Activated CD8-positive, alpha-beta T cell treated with anti-CD3 and anti-CD28 coated beads, Interleukin-2, amount 10 ng/mL, durations not matched to agents 7 days and 5 days (primary cell): ENCODE measurements around the gene SLC25A42. TPM values are rescaled to one million over a fixed set of nuclear protein-coding genes. Genes with fewer than 3 reads are reported as not detected.
"Not testable (repeated sequence)": the region's sequence is repeated elsewhere in the genome, so short reads cannot be mapped to it uniquely, and the experiment has no call there.

Source experiments
- ATAC-seq: fragments of 150-1000 bp; cut with Tn5 transposase; one replicate; pipeline ENCODE4 v1.10.0; 2021; ENCODE audit warnings: moderate library complexity
- CTCF ChIA-PET: fragments of 350-600 bp; sonication (Branson Sonifier 250); formaldehyde crosslinking; loops from one replicate; lab custom pipeline; 2021; ENCODE audit warnings: antibody characterized with exemption; lab: Charles Lee
- POLR2A ChIA-PET: fragments of 350-600 bp; sonication (Branson Sonifier 250); formaldehyde crosslinking; loops from one replicate; lab custom pipeline; 2021; ENCODE audit warnings: antibody characterized with exemption; lab: Charles Lee
- DNase-seq: peaks from one replicate; pipeline ENCODE4 v3.0.0-alpha.2; 2020
- H3K27ac Mint-ChIP-seq: one replicate; pipeline ENCODE4 v1.8.0; 2021; ENCODE audit warnings: mild to moderate bottlenecking, mixed read lengths
- H3K27me3 Mint-ChIP-seq: one replicate; pipeline ENCODE4 v1.8.0; 2021; ENCODE audit warnings: low read depth, mixed read lengths
- H3K36me3 Mint-ChIP-seq: one replicate; pipeline ENCODE4 v1.8.0; 2021; ENCODE audit warnings: low read depth, mixed read lengths
- H3K4me1 Mint-ChIP-seq: one replicate; pipeline ENCODE4 v1.8.0; 2021; ENCODE audit warnings: low read depth, mixed read lengths
- H3K4me3 Mint-ChIP-seq: one replicate; pipeline ENCODE4 v1.8.0; 2021; ENCODE audit warnings: mild to moderate bottlenecking, mixed read lengths
- H3K9me3 Mint-ChIP-seq: one replicate; pipeline ENCODE4 v1.8.0; 2022; ENCODE audit warnings: mixed read lengths; ENCODE audit not compliant: insufficient read depth
- total RNA-seq, 2 experiments: library from RNA; stranded (reverse); gene quantifications; one replicate each; pipeline ENCODE4 v1.2.3, GENCODE V29; 2021

Gene SLC25A42
- total RNA-seq, 2 experiments from 2014 or later = 20.1 to 20.2 TPM

- DNase-seq (no peak), ATAC-seq (no peak)
- CTCF ChIA-PET = interaction anchor here (1.0 to 6.1 kb wide), 6 partner anchors 9 to 97 kb away, joined by 3 to 57 read pairs (median 4); no protein-coding TSS in a partner anchor
- no peak overlapping the region for H3K4me3 Mint-ChIP-seq
- no peaks in the 10 kb centered on the region for H3K27me3 Mint-ChIP-seq
- no peaks in the 10 kb centered on the region for H3K4me1 Mint-ChIP-seq
- H3K27ac Mint-ChIP-seq = no peak overlapping the region
- POLR2A ChIA-PET = no interaction called here
- no peaks in the 10 kb centered on the region for H3K9me3 Mint-ChIP-seq
- no peaks in the 10 kb centered on the region for H3K36me3 Mint-ChIP-seq
Observed at GRCh38 chr19:19147344-19147743, 83.5 kb downstream of the SLC25A42 start.

GRCh38 chr19:19148504-19148903 is 84.7 kb downstream of the SLC25A42 start:
- CTCF ChIA-PET = interaction anchor here (1.1 to 6.1 kb wide), 3 partner anchors 27 to 342 kb away, joined by 3 to 57 read pairs (median 6); no protein-coding TSS in a partner anchor
- H3K9me3 Mint-ChIP-seq, H3K36me3 Mint-ChIP-seq, H3K4me1 Mint-ChIP-seq, ATAC-seq, POLR2A ChIA-PET, H3K4me3 Mint-ChIP-seq, H3K27me3 Mint-ChIP-seq, DNase-seq, H3K27ac Mint-ChIP-seq: not testable (repeated sequence)

- DNase-seq = no peak
- ChIA-PET POLR2A (no interaction called here), CTCF (interaction anchor here (6.1 kb wide), 1 partner anchor 26 kb away, joined by 57 read pairs; no protein-coding TSS in a partner anchor)
- Mint-ChIP-seq H3K27ac (no peak overlapping the region), H3K27me3 (no peaks in the 10 kb centered on the region), H3K36me3 (no peaks in the 10 kb centered on the region), H3K9me3 (no peaks in the 10 kb centered on the region), H3K4me3 (no peak overlapping the region), H3K4me1 (no peaks in the 10 kb centered on the region)
- ATAC-seq = no peak
Observed at GRCh38 chr19:19149435-19149834, 85.6 kb downstream of the SLC25A42 start.

- no peak for ATAC-seq
- CTCF ChIA-PET = interaction anchor here (6.1 kb wide), 1 partner anchor 24 kb away, joined by 57 read pairs; no protein-coding TSS in a partner anchor
- no peak for DNase-seq
- Mint-ChIP-seq H3K27ac (no peak overlapping the region), H3K4me1 (no peaks in the 10 kb centered on the region), H3K4me3 (no peak overlapping the region), H3K9me3 (no peaks in the 10 kb centered on the region), H3K36me3 (peaks cover 10% of the 10 kb centered on the region), H3K27me3 (no peaks in the 10 kb centered on the region)
- POLR2A ChIA-PET = no interaction called here
Observed at GRCh38 chr19:19151418-19151817, 87.6 kb downstream of the SLC25A42 start.

- DNase-seq (no peak), ATAC-seq (no peak)
- ChIA-PET POLR2A (no interaction called here), CTCF (no interaction called here)
- H3K9me3 Mint-ChIP-seq = no peaks in the 10 kb centered on the region
- no peaks in the 10 kb centered on the region for H3K4me1 Mint-ChIP-seq
- H3K27me3 Mint-ChIP-seq = no peaks in the 10 kb centered on the region
- no peak overlapping the region for H3K4me3 Mint-ChIP-seq
- H3K27ac Mint-ChIP-seq = no peak overlapping the region
- H3K36me3 Mint-ChIP-seq = peaks cover 14% of the 10 kb centered on the region
Observed at GRCh38 chr19:19152668-19153384, 89.0 kb downstream of the SLC25A42 start.

- no peak overlapping the region for H3K4me3 Mint-ChIP-seq
- H3K27me3 Mint-ChIP-seq = no peaks in the 10 kb centered on the region
- H3K4me1 Mint-ChIP-seq = no peaks in the 10 kb centered on the region
- ChIA-PET CTCF (interaction anchor here (0.9 to 3.2 kb wide), 2 partner anchors 8 to 19 kb away, joined by 5 to 16 read pairs; no protein-coding TSS in a partner anchor), POLR2A (interaction anchor here (1.1 kb wide), 1 partner anchor 10 kb away, joined by 3 read pairs; no protein-coding TSS in a partner anchor)
- H3K27ac Mint-ChIP-seq = no peak overlapping the region
- no peak for DNase-seq
- ATAC-seq = no peak
- H3K36me3 Mint-ChIP-seq = peaks cover 17% of the 10 kb centered on the region
- H3K9me3 Mint-ChIP-seq = no peaks in the 10 kb centered on the region
Observed at GRCh38 chr19:19154768-19155494, 91.1 kb downstream of the SLC25A42 start.

- POLR2A ChIA-PET = interaction anchor here (0.6 to 1.1 kb wide), 3 partner anchors 9 to 21 kb away, joined by 3 to 5 read pairs (median 3); no protein-coding TSS in a partner anchor
- DNase-seq = no peak
Observed at GRCh38 chr19:19155495-19156219, 91.9 kb downstream of the SLC25A42 start.

GRCh38 chr19:19157808-19158207 is 94.0 kb downstream of the SLC25A42 start:
- no peaks in the 10 kb centered on the region for H3K27me3 Mint-ChIP-seq
- H3K4me1 Mint-ChIP-seq = no peaks in the 10 kb centered on the region
- H3K4me3 Mint-ChIP-seq = no peak overlapping the region
- no peaks in the 10 kb centered on the region for H3K9me3 Mint-ChIP-seq
- ChIA-PET CTCF (interaction anchor here (0.7 to 3.2 kb wide), 3 partner anchors 11 to 17 kb away, joined by 3 to 16 read pairs (median 11); no protein-coding TSS in a partner anchor), POLR2A (no interaction called here)
- H3K27ac Mint-ChIP-seq = no peak overlapping the region
- ATAC-seq = no peak
- DNase-seq = no peak
- H3K36me3 Mint-ChIP-seq = peaks cover 17% of the 10 kb centered on the region

More at GRCh38 chr19:19155495-19156219, 91.9 kb downstream of the SLC25A42 start:
- H3K9me3 Mint-ChIP-seq = no peaks in the 10 kb centered on the region
- no peaks in the 10 kb centered on the region for H3K4me1 Mint-ChIP-seq
- H3K36me3 Mint-ChIP-seq = peaks cover 17% of the 10 kb centered on the region
- H3K27ac Mint-ChIP-seq = no peak overlapping the region
- no peak for ATAC-seq
- H3K4me3 Mint-ChIP-seq = no peak overlapping the region
- CTCF ChIA-PET = interaction anchor here (0.6 to 3.2 kb wide), 3 partner anchors 9 to 43 kb away, joined by 3 to 16 read pairs (median 13); no protein-coding TSS in a partner anchor
- H3K27me3 Mint-ChIP-seq = no peaks in the 10 kb centered on the region

- ATAC-seq (no peak), DNase-seq (no peak)
- H3K9me3 Mint-ChIP-seq = no peaks in the 10 kb centered on the region
- H3K27ac Mint-ChIP-seq = no peak overlapping the region
- POLR2A ChIA-PET = no interaction called here
- H3K4me1 Mint-ChIP-seq = no peaks in the 10 kb centered on the region
- H3K36me3 Mint-ChIP-seq = peaks cover 17% of the 10 kb centered on the region
- CTCF ChIA-PET = interaction anchor here (2.8 kb wide), 1 partner anchor 15 kb away, joined by 11 read pairs; no protein-coding TSS in a partner anchor
- H3K4me3 Mint-ChIP-seq = no peak overlapping the region
- no peaks in the 10 kb centered on the region for H3K27me3 Mint-ChIP-seq
Observed at GRCh38 chr19:19159534-19159933, 95.7 kb downstream of the SLC25A42 start.

GRCh38 chr19:19160461-19161035 is 96.8 kb downstream of the SLC25A42 start:
- Mint-ChIP-seq H3K27me3 (no peaks in the 10 kb centered on the region), H3K9me3 (no peaks in the 10 kb centered on the region), H3K4me1 (no peaks in the 10 kb centered on the region), H3K27ac (no peak overlapping the region), H3K4me3 (no peak overlapping the region), H3K36me3 (peaks cover 13% of the 10 kb centered on the region)
- ChIA-PET CTCF (interaction anchor here (0.8 kb wide), 2 partner anchors 13 to 14 kb away, joined by 3 to 5 read pairs; no protein-coding TSS in a partner anchor), POLR2A (interaction anchor here (0.6 kb wide), 1 partner anchor 97 kb away, joined by 3 read pairs; the partner anchor contains the start of gene SLC25A42)
- ATAC-seq (no peak), DNase-seq (no peak)

- no peak for ATAC-seq
- H3K27ac Mint-ChIP-seq = no peak overlapping the region
- ChIA-PET CTCF (interaction anchor here (1.0 kb wide), 1 partner anchor 9 kb away, joined by 3 read pairs; no protein-coding TSS in a partner anchor), POLR2A (no interaction called here)
- H3K9me3 Mint-ChIP-seq = no peaks in the 10 kb centered on the region
- peaks cover 4% of the 10 kb centered on the region for H3K36me3 Mint-ChIP-seq
- H3K4me1 Mint-ChIP-seq = no peaks in the 10 kb centered on the region
- no peak overlapping the region for H3K4me3 Mint-ChIP-seq
- DNase-seq = no peak
- H3K27me3 Mint-ChIP-seq = no peaks in the 10 kb centered on the region
Observed at GRCh38 chr19:19162495-19162894, 98.7 kb downstream of the SLC25A42 start.
